Mesendoderm (in vitro differentiated cells): ENCODE measurements around the gene MBLAC1.
A peak's percentile ranks its signal among the peaks of the same experiment; 100 is the strongest.

Source experiments
- DNase-seq: peaks from one replicate; pipeline ENCODE4 v3.0.0; 2013
- H2AK5ac ChIP-seq: 2 replicates; pipeline ENCODE4 v1.6.1; 2013; ENCODE audit warnings: low read length, inconsistent platforms
- H2BK120ac ChIP-seq: 2 replicates; pipeline ENCODE4 v1.6.1; 2013; ENCODE audit warnings: low read depth, mild to moderate bottlenecking, low read length, moderate library complexity, mixed read lengths
- H2BK15ac ChIP-seq: replicated peaks from 2 replicates; pipeline ENCODE4 v1.6.1; 2013; ENCODE audit warnings: low read depth, mild to moderate bottlenecking, moderate library complexity
- H2BK5ac ChIP-seq: 2 replicates; pipeline ENCODE4 v1.6.1; 2013; ENCODE audit warnings: low read length, inconsistent platforms
- H3K18ac ChIP-seq: 2 replicates; pipeline ENCODE4 v1.6.1; 2013; ENCODE audit warnings: mild to moderate bottlenecking, low read length, mixed read lengths
- H3K23ac ChIP-seq: one replicate; pipeline ENCODE4 v1.6.1; 2013; ENCODE audit warnings: low read length
- H3K27ac ChIP-seq: 2 replicates; pipeline ENCODE4 v1.5.1; 2013; ENCODE audit warnings: low read depth, mild to moderate bottlenecking, inconsistent platforms, low read length, moderate library complexity
- H3K27me3 ChIP-seq: 2 replicates; pipeline ENCODE4 v1.6.1; 2013; ENCODE audit warnings: low read length, control low read depth, mild to moderate bottlenecking, inconsistent platforms; ENCODE audit not compliant: insufficient read depth, poor library complexity
- H3K36me3 ChIP-seq: 2 replicates; pipeline ENCODE4 v1.6.1; 2013; ENCODE audit warnings: low read length, inconsistent platforms; ENCODE audit not compliant: control insufficient read depth, insufficient read depth
- H3K4ac ChIP-seq: one replicate; pipeline ENCODE4 v1.6.1; 2013; ENCODE audit warnings: low read depth, mild to moderate bottlenecking, low read length, moderate library complexity
- H3K4me1 ChIP-seq: 2 replicates; pipeline ENCODE4 v1.6.1; 2013; ENCODE audit warnings: low read depth, low read length, inconsistent platforms; ENCODE audit not compliant: control insufficient read depth
- H3K4me2 ChIP-seq: 2 replicates; pipeline ENCODE4 v1.6.1; 2013; ENCODE audit warnings: low read length
- H3K4me3 ChIP-seq: 2 replicates; pipeline ENCODE4 v1.5.1; 2013; ENCODE audit warnings: mild to moderate bottlenecking, low read length
- H3K56ac ChIP-seq: one replicate; pipeline ENCODE4 v1.6.1; 2013; ENCODE audit warnings: low read length
- H3K79me1 ChIP-seq: 2 replicates; pipeline ENCODE4 v1.6.1; 2013; ENCODE audit warnings: low read length, inconsistent platforms
- H3K79me2 ChIP-seq: 2 replicates; pipeline ENCODE4 v1.6.1; 2013; ENCODE audit warnings: mild to moderate bottlenecking, low read length; ENCODE audit not compliant: control insufficient read depth, insufficient read depth
- H3K9ac ChIP-seq: 2 replicates; pipeline ENCODE4 v1.6.1; 2013; ENCODE audit warnings: low read length, inconsistent platforms
- H4K5ac ChIP-seq: one replicate; pipeline ENCODE4 v1.6.1; 2013; ENCODE audit warnings: low read length
- H4K8ac ChIP-seq: one replicate; pipeline ENCODE4 v1.6.1; 2013; ENCODE audit warnings: low read depth, mild to moderate bottlenecking, control low read depth, low read length, moderate library complexity
- WGBS: extraction: QIAGEN DNeasy Blood & Tissue Kit; methylation state at CpG from one replicate; pipeline ENCODE4 v1.1.7; 2013; ENCODE audit warnings: low lambda C conversion rate, missing lambda C conversion rate; ENCODE audit not compliant: insufficient coverage; ENCODE audit errors: extremely low coverage; 5-methylcytosine and 5-hydroxymethylcytosine counted together

MBLAC1 gene

GRCh38 chr7:100093925-100094486 is 32.8 kb upstream of the MBLAC1 start:
- Histone ChIP-seq H3K18ac (no peak overlapping the region), H2BK120ac (no peak overlapping the region), H3K4ac (no peak overlapping the region), H3K4me2 (no peak overlapping the region), H3K23ac (no peak overlapping the region), H4K5ac (no peak overlapping the region), H3K79me1 (peaks cover 21% of the 10 kb centered on the region), H3K4me3 (no peak overlapping the region), H2BK5ac (no peak overlapping the region), H3K27me3 (no peaks in the 10 kb centered on the region), H3K79me2 (peaks cover 24% of the 10 kb centered on the region), H2AK5ac (no peak overlapping the region), H3K9ac (no peak overlapping the region), H3K36me3 (peaks cover 40% of the 10 kb centered on the region), H4K8ac (no peak overlapping the region), H2BK15ac (no peak overlapping the region), H3K4me1 (no peaks in the 10 kb centered on the region), H3K27ac (no peak overlapping the region), H3K56ac (no peak overlapping the region)
- WGBS, result no CpG with 5 or more reads among the region's 16 CpGs
- DNase-seq, result no peak

GRCh38 chr7:100095289-100095688 is 31.5 kb upstream of the MBLAC1 start:
- Histone ChIP-seq H3K79me1 (peaks cover 24% of the 10 kb centered on the region), H3K27ac (no peak overlapping the region), H2AK5ac (no peak overlapping the region), H3K23ac (no peak overlapping the region), H2BK5ac (no peak overlapping the region), H4K8ac (no peak overlapping the region), H3K18ac (no peak overlapping the region), H3K4me1 (peaks cover 5% of the 10 kb centered on the region), H3K4ac (no peak overlapping the region), H3K4me2 (no peak overlapping the region), H2BK15ac (no peak overlapping the region), H3K27me3 (no peaks in the 10 kb centered on the region), H2BK120ac (no peak overlapping the region), H4K5ac (no peak overlapping the region), H3K4me3 (no peak overlapping the region), H3K79me2 (peaks cover 35% of the 10 kb centered on the region), H3K56ac (no peak overlapping the region), H3K9ac (no peak overlapping the region), H3K36me3 (peaks cover 47% of the 10 kb centered on the region)
- no peak for DNase-seq
- no CpG with 5 or more reads among the region's 9 CpGs for WGBS

GRCh38 chr7:100095704-100096103 is 31.1 kb upstream of the MBLAC1 start:
- Histone ChIP-seq H3K79me1 (peaks cover 24% of the 10 kb centered on the region), H2BK15ac (no peak overlapping the region), H3K56ac (no peak overlapping the region), H3K27ac (no peak overlapping the region), H3K4ac (no peak overlapping the region), H4K8ac (no peak overlapping the region), H3K4me3 (no peak overlapping the region), H3K23ac (no peak overlapping the region), H2BK5ac (no peak overlapping the region), H2AK5ac (no peak overlapping the region), H3K9ac (no peak overlapping the region), H2BK120ac (no peak overlapping the region), H3K27me3 (no peaks in the 10 kb centered on the region), H3K4me2 (no peak overlapping the region), H3K79me2 (peaks cover 37% of the 10 kb centered on the region), H3K4me1 (peaks cover 5% of the 10 kb centered on the region), H3K18ac (no peak overlapping the region), H4K5ac (no peak overlapping the region), H3K36me3 (peaks cover 47% of the 10 kb centered on the region)
- no CpG with 5 or more reads among the region's 17 CpGs for WGBS
- no peak for DNase-seq

- H3K4me3 ChIP-seq, result no peak overlapping the region
- no CpG with 5 or more reads among the region's 10 CpGs for WGBS
- H4K5ac ChIP-seq, result no peak overlapping the region
Observed at GRCh38 chr7:100098913-100099312, 27.9 kb upstream of the MBLAC1 start.

GRCh38 chr7:100099452-100099851 is 27.3 kb upstream of the MBLAC1 start:
- Histone ChIP-seq H2BK120ac (no peak overlapping the region), H4K8ac (no peak overlapping the region), H3K9ac (peak overlapping the region; percentile 84), H3K18ac (no peak overlapping the region), H3K36me3 (peaks cover 37% of the 10 kb centered on the region), H2BK5ac (no peak overlapping the region), H4K5ac (no peak overlapping the region), H2AK5ac (no peak overlapping the region), H3K79me2 (peaks cover 43% of the 10 kb centered on the region), H3K23ac (no peak overlapping the region), H3K4me2 (peak overlapping the region; percentile 74), H3K4ac (no peak overlapping the region), H3K27ac (no peak overlapping the region), H3K56ac (peak overlapping the region; percentile 83), H2BK15ac (no peak overlapping the region), H3K4me3 (peak overlapping the region; percentile 78), H3K27me3 (no peaks in the 10 kb centered on the region), H3K79me1 (peaks cover 27% of the 10 kb centered on the region), H3K4me1 (peaks cover 5% of the 10 kb centered on the region)
- no CpG with 5 or more reads among the region's 12 CpGs for WGBS
- no peak for DNase-seq

More at GRCh38 chr7:100098913-100099312, 27.9 kb upstream of the MBLAC1 start:
- Histone ChIP-seq H3K27me3 (no peaks in the 10 kb centered on the region), H2AK5ac (no peak overlapping the region), H4K8ac (no peak overlapping the region), H3K4me1 (peaks cover 5% of the 10 kb centered on the region), H3K79me1 (peaks cover 27% of the 10 kb centered on the region), H3K36me3 (peaks cover 43% of the 10 kb centered on the region), H2BK15ac (no peak overlapping the region), H3K4ac (no peak overlapping the region), H3K56ac (peak overlapping the region; percentile 83), H3K9ac (peak overlapping the region; percentile 84), H3K23ac (no peak overlapping the region), H3K27ac (no peak overlapping the region), H2BK120ac (no peak overlapping the region), H2BK5ac (no peak overlapping the region), H3K4me2 (no peak overlapping the region), H3K79me2 (peaks cover 43% of the 10 kb centered on the region), H3K18ac (no peak overlapping the region)
- DNase-seq, result no peak
